H1 (cell line): ENCODE measurements around the gene ANO9. TPM values are rescaled to one million over a fixed set of nuclear protein-coding genes. Genes with fewer than 3 reads are reported as not detected.

Experiments used
- CTCF ChIA-PET: fragments of 300-600 bp; sonication (Branson Sonifier 250); formaldehyde crosslinking; loops from one replicate; lab custom pipeline; 2021; ENCODE audit not compliant: partially characterized antibody; lab: Charles Lee
- POLR2A ChIA-PET: fragments of 300-600 bp; sonication (Branson Sonifier 250); formaldehyde crosslinking; loops from one replicate; lab custom pipeline; 2021; ENCODE audit warnings: inconsistent platforms; ENCODE audit not compliant: partially characterized antibody; lab: Charles Lee
- DNase-seq, 2 experiments: peaks; one replicate each; pipeline versions ENCODE4 v3.0.0 to v3.0.0-alpha.2; 2010 to 2022; ENCODE audit warnings: low spot score in 2 of 2, low read depth in 1 of 2, mixed read lengths in 1 of 2
- FAIRE-seq: peaks from 2 replicates; lab custom pipeline; 2011; peaks lifted over from hg19 to GRCh38; lab: Jason Lieb, UNC
- H2AFZ ChIP-seq: 2 replicates; pipeline ENCODE4 v1.8.1; 2012; ENCODE audit warnings: low read length, inconsistent platforms
- H2AK5ac ChIP-seq: 2 replicates; pipeline ENCODE4 v1.6.1; 2013; ENCODE audit warnings: low read depth, low read length
- H2BK120ac ChIP-seq: replicated peaks from 2 replicates; pipeline ENCODE3; 2013; ENCODE audit warnings: low read depth, low read length, inconsistent platforms
- H2BK12ac ChIP-seq: 2 replicates; pipeline ENCODE4 v1.6.1; 2013; ENCODE audit warnings: low read depth, low read length
- H2BK15ac ChIP-seq: 2 replicates; pipeline ENCODE4 v1.6.1; 2013; ENCODE audit warnings: low read length
- H2BK20ac ChIP-seq: 2 replicates; pipeline ENCODE4 v1.6.1; 2013; ENCODE audit warnings: low read length
- H2BK5ac ChIP-seq: 2 replicates; pipeline ENCODE4 v1.6.1; 2013; ENCODE audit warnings: low read depth, low read length
- H3K14ac ChIP-seq: 2 replicates; pipeline ENCODE4 v1.6.1; 2013; ENCODE audit warnings: inconsistent platforms; ENCODE audit not compliant: insufficient read length
- H3K18ac ChIP-seq: 2 replicates; pipeline ENCODE4 v1.6.1; 2013; ENCODE audit warnings: low read length; ENCODE audit errors: extremely low read depth
- H3K23ac ChIP-seq: 2 replicates; pipeline ENCODE4 v1.6.1; 2013; ENCODE audit warnings: inconsistent platforms; ENCODE audit not compliant: insufficient read length
- H3K23me2 ChIP-seq: 2 replicates; pipeline ENCODE4 v1.6.1; 2013; ENCODE audit warnings: low read depth, low read length
- H3K27ac ChIP-seq: 2 replicates; pipeline ENCODE4 v1.6.1; 2011; ENCODE audit warnings: low read depth, low read length, inconsistent platforms
- H3K27me3 ChIP-seq, 4 experiments: replicated peaks in 1 of 4; 1 replicate in 1 of 4; 2 replicates in 3 of 4; pipeline versions ENCODE4 v1.6.1 to v1.8.1; 2011 to 2013; ENCODE audit warnings: low read length in 3 of 4, mild to moderate bottlenecking in 3 of 4, inconsistent platforms in 2 of 4, mixed read lengths in 2 of 4, moderate library complexity in 1 of 4; ENCODE audit not compliant: control insufficient read depth in 3 of 4, insufficient read depth in 3 of 4; ENCODE audit errors: extremely low read depth in 1 of 4
- H3K36me3 ChIP-seq, 4 experiments: 2 replicates each; pipeline versions ENCODE4 v1.6.1 to v1.8.1; 2011 to 2013; ENCODE audit warnings: mild to moderate bottlenecking in 4 of 4, low read length in 3 of 4, moderate library complexity in 2 of 4, control low read depth in 1 of 4, inconsistent platforms in 1 of 4; ENCODE audit not compliant: insufficient read depth in 4 of 4, control insufficient read depth in 2 of 4
- H3K4ac ChIP-seq: replicated peaks from 2 replicates; pipeline ENCODE3; 2013; ENCODE audit warnings: low read length, low read depth, mixed read lengths, inconsistent platforms; ENCODE audit not compliant: insufficient read length
- H3K4me1 ChIP-seq, 4 experiments: replicated peaks in 1 of 4; 1 replicate in 1 of 4; 2 replicates in 3 of 4; pipeline versions ENCODE4 v1.6.1 to v1.8.1; 2011 to 2013; ENCODE audit warnings: low read length in 3 of 4, inconsistent platforms in 2 of 4, mixed read lengths in 1 of 4; ENCODE audit not compliant: insufficient read depth in 4 of 4, control insufficient read depth in 3 of 4
- H3K4me2 ChIP-seq, 2 experiments: 2 replicates each; pipeline versions ENCODE4 v1.6.1 to v1.8.1; 2011 to 2013; ENCODE audit warnings: low read depth in 2 of 2, low read length in 2 of 2, control low read depth in 1 of 2, inconsistent platforms in 1 of 2, mild to moderate bottlenecking in 1 of 2; ENCODE audit not compliant: insufficient read depth in 1 of 2
- H3K4me3 ChIP-seq, 4 experiments: fragments of 200-600, 300-600 bp in 1 of 4; sonication (generic), shearing (Covaris generic), sonication (Bioruptor Twin) in 1 of 4; 2 replicates each; pipeline versions ENCODE4 v1.5.1 to v1.8.1; 2011 to 2016; ENCODE audit warnings: low read length in 4 of 4, low read depth in 3 of 4, control low read depth in 2 of 4, inconsistent platforms in 2 of 4, mild to moderate bottlenecking in 2 of 4, mixed read lengths in 1 of 4, moderate library complexity in 1 of 4; ENCODE audit not compliant: insufficient read depth in 2 of 4; ENCODE audit errors: extremely low read depth in 1 of 4
- H3K56ac ChIP-seq: replicated peaks from 2 replicates; pipeline ENCODE3; 2013; ENCODE audit warnings: low read depth, mild to moderate bottlenecking, mixed read lengths, low read length, inconsistent platforms; ENCODE audit not compliant: insufficient read length
- H3K79me1 ChIP-seq: 2 replicates; pipeline ENCODE4 v1.6.1; 2013; ENCODE audit warnings: low read depth, low read length, control low read depth
- H3K79me2 ChIP-seq, 2 experiments: 2 replicates each; pipeline versions ENCODE4 v1.6.1 to v1.8.1; 2012 to 2013; ENCODE audit warnings: low read length in 2 of 2, mild to moderate bottlenecking in 2 of 2, inconsistent platforms in 1 of 2; ENCODE audit not compliant: insufficient read depth in 2 of 2, control insufficient read depth in 1 of 2
- H3K9ac ChIP-seq, 4 experiments: replicated peaks in 1 of 4; 1 replicate in 1 of 4; 2 replicates in 3 of 4; pipeline versions ENCODE4 v1.6.1 to v1.8.1; 2011 to 2013; ENCODE audit warnings: low read depth in 3 of 4, low read length in 3 of 4, control low read depth in 2 of 4, mild to moderate bottlenecking in 2 of 4, moderate library complexity in 2 of 4, inconsistent platforms in 1 of 4; ENCODE audit errors: extremely low read depth in 1 of 4
- H3K9me3 ChIP-seq, 2 experiments: 2 replicates each; pipeline versions ENCODE4 v1.6.1 to v1.8.1; 2012 to 2013; ENCODE audit warnings: mild to moderate bottlenecking in 2 of 2, moderate library complexity in 2 of 2, control low read depth in 1 of 2, inconsistent platforms in 1 of 2, low read depth in 1 of 2, low read length in 1 of 2, mixed read lengths in 1 of 2; ENCODE audit not compliant: insufficient read depth in 2 of 2
- H4K20me1 ChIP-seq, 2 experiments: replicated peaks in 1 of 2; 2 replicates each; pipeline versions ENCODE3 to v1.8.1; 2011 to 2013; ENCODE audit warnings: inconsistent platforms in 2 of 2, low read length in 2 of 2, mild to moderate bottlenecking in 1 of 2; ENCODE audit not compliant: insufficient read depth in 2 of 2, control insufficient read depth in 1 of 2
- H4K5ac ChIP-seq: 2 replicates; pipeline ENCODE4 v1.6.1; 2013; ENCODE audit warnings: low read length, low read depth, mixed read lengths, inconsistent platforms; ENCODE audit not compliant: insufficient read length
- H4K8ac ChIP-seq: 2 replicates; pipeline ENCODE4 v1.8.0; 2013; ENCODE audit warnings: mild to moderate bottlenecking, moderate library complexity, low read length, inconsistent platforms; ENCODE audit not compliant: insufficient read depth; ENCODE audit errors: extremely low read depth
- H4K91ac ChIP-seq: replicated peaks from 2 replicates; pipeline ENCODE3; 2013; ENCODE audit warnings: low read length, mixed read lengths, inconsistent platforms; ENCODE audit not compliant: insufficient read length
- ATF3 ChIP-seq: IDR thresholded peaks from 2 replicates; pipeline ENCODE4 v1.6.1; 2011; ENCODE audit warnings: low read depth, mild to moderate bottlenecking, low read length; ENCODE audit not compliant: insufficient read depth
- CEBPB ChIP-seq: IDR thresholded peaks from 2 replicates; pipeline ENCODE4 v1.6.1; 2012; ENCODE audit warnings: low read depth, low read length
- HDAC6 ChIP-seq: IDR thresholded peaks from one replicate; pipeline ENCODE4 v1.7.1; 2012; ENCODE audit warnings: low read depth, mild to moderate bottlenecking, inconsistent platforms, low read length, moderate library complexity
- POLR2AphosphoS5 ChIP-seq: IDR thresholded peaks from 2 replicates; pipeline ENCODE4 v1.6.1; 2011; ENCODE audit warnings: low read depth, low read length
- RXRA ChIP-seq: IDR thresholded peaks from 2 replicates; pipeline ENCODE4 v1.6.1; 2011; ENCODE audit warnings: low read depth, mild to moderate bottlenecking, low read length, moderate library complexity; ENCODE audit not compliant: insufficient read depth
- SIX5 ChIP-seq: IDR thresholded peaks from 2 replicates; pipeline ENCODE4 v1.6.1; 2011; ENCODE audit warnings: mild to moderate bottlenecking, low read depth, low read length
- SP4 ChIP-seq: IDR thresholded peaks from 2 replicates; pipeline ENCODE4 v1.6.1; 2012; ENCODE audit warnings: low read length, inconsistent platforms
- WGBS, 2 experiments: shearing (Covaris generic) in 1 of 2; methylation state at CpG; one replicate each; pipeline versions ENCODE4 v1.1.6 to v1.1.7; 2013 to 2015; ENCODE audit warnings: low lambda C conversion rate in 2 of 2, mixed read lengths in 2 of 2, inconsistent platforms in 1 of 2, low coverage in 1 of 2, missing lambda C conversion rate in 1 of 2; ENCODE audit not compliant: insufficient replicate concordance in 2 of 2, insufficient coverage in 1 of 2, insufficient read length in 1 of 2; ENCODE audit errors: extremely low coverage in 1 of 2, missing lambda C conversion rate in 1 of 2; 5-methylcytosine and 5-hydroxymethylcytosine counted together
- polyA plus RNA-seq, 7 experiments: library from polyadenylated mRNA; depleted of rRNA in 3 of 7; stranded (reverse) in 5 of 7; unstranded in 2 of 7; fragments of >200 nt in 5 of 7; fragments of 200-250 nt in 2 of 7; gene quantifications; 1 replicate in 5 of 7; 2 replicates in 1 of 7; 4 replicates in 1 of 7; pipeline versions ENCODE4 v1.2.1 to v1.2.3, GENCODE V29; 2011 to 2013; ENCODE audit warnings: missing spikeins in 2 of 7, mixed read lengths in 2 of 7
- total RNA-seq: library from RNA; stranded (reverse); fragmentation: NEBNext Ultra II Directional; extraction: Animal tissue kit (Norgen Biotek cat#: 25700); gene quantifications from 2 replicates; pipeline ENCODE4 v1.2.1, GENCODE V29; 2021

The ANO9 gene
- total and polyA plus RNA-seq, 2 of the 8 experiments (the other 6 are each of a cell fraction or from before 2014, with no cell fraction given): 20.0 to 20.7 TPM

GRCh38 chr11:454801-455565 is 13.2 kb upstream of the ANO9 start:
- POLR2A ChIA-PET: interaction anchor here (1.1 to 1.2 kb wide), 2 partner anchors 9 to 13 kb away, joined by 3 read pairs; partner anchors contain the start of gene ANO9
- H2BK20ac ChIP-seq: no peak overlapping the region; the same call in 1 of the 2 replicates
- 0 out of 4 replicates have a peak overlapping the region, but pooled peaks of 1 of the 2 experiments have one; percentile 5 for H3K4me2 ChIP-seq
- peaks cover 15 to 30% of the 10 kb centered on the region in 2 experiments for H4K20me1 ChIP-seq
- H3K23me2 ChIP-seq: no peaks in the 10 kb centered on the region
- peaks cover 2 to 11% (median 5%) of the 10 kb centered on the region in 4 experiments; a peak in 4 of 8 replicates for H3K36me3 ChIP-seq
- H2BK120ac ChIP-seq: no peak overlapping the region
- H4K8ac ChIP-seq: no peak overlapping the region
- no peak overlapping the region for H4K91ac ChIP-seq
- H3K79me2 ChIP-seq: peaks cover 22 to 83% of the 10 kb centered on the region in 2 experiments
- no peaks in the 10 kb centered on the region for H3K9me3 ChIP-seq
- no peak overlapping the region for H3K9ac ChIP-seq
- H3K79me1 ChIP-seq: peaks cover 21% of the 10 kb centered on the region; the same call in 1 of the 2 replicates
- no peak overlapping the region for H4K5ac ChIP-seq
- H3K18ac ChIP-seq: peak overlapping the region; percentile 56; the same call in 1 of the 2 replicates
- no peak overlapping the region for H3K56ac ChIP-seq
- no peak overlapping the region for H3K14ac ChIP-seq
- H2BK15ac ChIP-seq: peak overlapping the region; percentile 24; the same call in 1 of the 2 replicates
- peak overlapping the region; percentile 60; the same call in 1 of the 2 replicates for H2BK12ac ChIP-seq
- H2BK5ac ChIP-seq: peak overlapping the region; percentile 40; the same call in 1 of the 2 replicates
- no peak overlapping the region for H2AFZ ChIP-seq
- H3K4ac ChIP-seq: no peak overlapping the region
- CTCF ChIA-PET: no interaction called here
- no peak for DNase-seq
- no peak overlapping the region for H3K27ac ChIP-seq
- no peaks in the 10 kb centered on the region for H3K27me3 ChIP-seq
- no peak overlapping the region for H2AK5ac ChIP-seq
- 81% methylated on average over 13 of the region's 14 CpGs; no CpG with 5 or more reads in 1 of the 2 experiments for WGBS, 2 experiments
- H3K4me3 ChIP-seq: no peak overlapping the region
- FAIRE-seq: no peak
- H3K23ac ChIP-seq: no peak overlapping the region
- peaks cover 3 to 24% (median 6%) of the 10 kb centered on the region in 4 experiments for H3K4me1 ChIP-seq
- TF ChIP-seq SIX5 (no peak), CEBPB (no peak), RXRA (no peak), ATF3 (no peak), POLR2AphosphoS5 (no peak), SP4 (no peak), HDAC6 (no peak)
